Cardiac fibroblast (primary cell): ENCODE data around the gene MYH3.

ENCODE experiments used
- DNase-seq, 2 donors: peaks; one replicate each; pipeline versions ENCODE4 v3.0.0 to v3.0.0-alpha.2; 2010; ENCODE audit warnings: low read depth in 2 of 2
- H3K4me3 ChIP-seq, 2 donors: replicated peaks in 1 of 2; 1 replicate in 1 of 2; 2 replicates in 1 of 2; pipeline ENCODE4 v1.5.1; 2011; ENCODE audit warnings: low read depth in 2 of 2, low read length in 2 of 2, mild to moderate bottlenecking in 2 of 2, moderate library complexity in 1 of 2
- CTCF ChIP-seq: IDR thresholded peaks from one replicate; pipeline ENCODE4 v1.5.1; 2011; ENCODE audit warnings: low read depth, mild to moderate bottlenecking, low read length, inconsistent platforms

The MYH3 gene

GRCh38 chr17:10633738-10634379 lies 23.2 kb downstream of the MYH3 start:
- DNase-seq: no peak
- TF ChIP-seq CTCF: no peak
- H3K4me3 ChIP-seq: no peak overlapping the region

GRCh38 chr17:10631701-10632100 lies 25.4 kb downstream of the MYH3 start:
- no peak overlapping the region for H3K4me3 ChIP-seq
- TF ChIP-seq CTCF: no peak
- no peak for DNase-seq

GRCh38 chr17:10631048-10631700 lies 25.9 kb downstream of the MYH3 start:
- peak; percentile 43 to 50 for DNase-seq
- peak; percentile 90 for TF ChIP-seq CTCF

GRCh38 chr17:10629706-10630105 lies 27.4 kb downstream of the MYH3 start:
- TF ChIP-seq CTCF: no peak
- DNase-seq: no peak
- no peak overlapping the region for H3K4me3 ChIP-seq

More at GRCh38 chr17:10631048-10631700, 25.9 kb downstream of the MYH3 start:
- no peak overlapping the region for H3K4me3 ChIP-seq

GRCh38 chr17:10628756-10629155 lies 28.4 kb downstream of the MYH3 start:
- no peak overlapping the region for H3K4me3 ChIP-seq
- peak; percentile 39 for TF ChIP-seq CTCF
- DNase-seq: no peak

- TF ChIP-seq CTCF: no peak
- H3K4me3 ChIP-seq: no peak overlapping the region
- no peak for DNase-seq
These were observed 30.7 kb downstream of the MYH3 start for GRCh38 chr17:10626390-10626789.
